IMR-90 (cell line): Measurements from ENCODE around the gene FRMPD4. TPM values are rescaled to one million over a fixed set of nuclear protein-coding genes. Genes with fewer than 3 reads are reported as not detected.

Experiments
- ATAC-seq: fragments of 200-7000 bp; cut with Tn5 transposase; 2 replicates; pipeline ENCODE4 v1.9.1; 2020; ENCODE audit warnings: low read depth, mild to moderate bottlenecking, moderate library complexity
- BruUV-seq: library from RNA; stranded (reverse); fragments of 400-500 nt; replicated peaks from 2 replicates; lab custom pipeline; 2021; lab: Mats Ljungman, UMichigan
- CTCF ChIA-PET: fragments of 300-600 bp; formaldehyde crosslinking; extraction: SDS; loops from one replicate; lab custom pipeline; 2021; ENCODE audit warnings: antibody characterized with exemption; lab: Yijun Ruan, JAX
- POLR2A ChIA-PET: fragments of 300-600 bp; sonication (Branson Sonifier 250); formaldehyde crosslinking; loops from one replicate; lab custom pipeline; 2022; ENCODE audit warnings: antibody characterized with exemption; ENCODE audit not compliant: unreplicated experiment; lab: Charles Lee
- DNase-seq: peaks from one replicate; pipeline ENCODE4 v3.0.0; 2013
- H2AFZ ChIP-seq: replicated peaks from 2 replicates; pipeline ENCODE3; 2013; ENCODE audit warnings: low read length, mild to moderate bottlenecking; ENCODE audit not compliant: poor library complexity
- H2AK5ac ChIP-seq: 2 replicates; pipeline ENCODE4 v1.6.1; 2013; ENCODE audit warnings: low read depth, low read length, inconsistent platforms
- H2AK9ac ChIP-seq: replicated peaks from 2 replicates; pipeline ENCODE3; 2013; ENCODE audit warnings: mild to moderate bottlenecking, low read depth, low read length, moderate library complexity; ENCODE audit not compliant: poor library complexity
- H2BK120ac ChIP-seq: 2 replicates; pipeline ENCODE4 v1.6.1; 2013; ENCODE audit warnings: low read depth, low read length, inconsistent platforms
- H2BK15ac ChIP-seq: 3 replicates; pipeline ENCODE4 v1.6.1; 2013; ENCODE audit warnings: low read depth, low read length, inconsistent platforms
- H2BK20ac ChIP-seq: 2 replicates; pipeline ENCODE4 v1.6.1; 2013; ENCODE audit warnings: low read depth, mild to moderate bottlenecking, inconsistent platforms, low read length, moderate library complexity
- H2BK5ac ChIP-seq: 2 replicates; pipeline ENCODE4 v1.6.1; 2013; ENCODE audit warnings: mild to moderate bottlenecking, low read depth, low read length, inconsistent platforms; ENCODE audit not compliant: poor library complexity, severe bottlenecking
- H3K14ac ChIP-seq: replicated peaks from 2 replicates; pipeline ENCODE4 v1.6.1; 2013; ENCODE audit warnings: low read depth, low read length, inconsistent platforms
- H3K18ac ChIP-seq: 2 replicates; pipeline ENCODE4 v1.6.1; 2013; ENCODE audit warnings: low read depth, low read length, control low read depth
- H3K23ac ChIP-seq: 2 replicates; pipeline ENCODE4 v1.6.1; 2013; ENCODE audit warnings: low read depth, low read length, inconsistent platforms
- H3K27ac ChIP-seq: 2 replicates; pipeline ENCODE4 v1.5.1; 2013; ENCODE audit warnings: mild to moderate bottlenecking, control low read depth, low read length; ENCODE audit not compliant: insufficient read depth
- H3K27me3 ChIP-seq: 2 replicates; pipeline ENCODE4 v1.6.1; 2013; ENCODE audit warnings: low read length; ENCODE audit not compliant: control insufficient read depth, insufficient read depth
- H3K36me3 ChIP-seq: 2 replicates; pipeline ENCODE4 v1.6.1; 2013; ENCODE audit warnings: low read length, mixed read lengths; ENCODE audit not compliant: control insufficient read depth, insufficient read depth
- H3K4ac ChIP-seq: 2 replicates; pipeline ENCODE4 v1.6.1; 2013; ENCODE audit warnings: low read depth, low read length, inconsistent platforms
- H3K4me1 ChIP-seq: 2 replicates; pipeline ENCODE4 v1.6.1; 2013; ENCODE audit warnings: low read length, mixed read lengths; ENCODE audit not compliant: control insufficient read depth, insufficient read depth
- H3K4me2 ChIP-seq: 2 replicates; pipeline ENCODE4 v1.6.1; 2013; ENCODE audit warnings: low read depth, mild to moderate bottlenecking, control low read depth, low read length, moderate library complexity
- H3K4me3 ChIP-seq: 2 replicates; pipeline ENCODE4 v1.5.1; 2013; ENCODE audit warnings: low read depth, mild to moderate bottlenecking, control low read depth, low read length, moderate library complexity; ENCODE audit not compliant: insufficient read depth
- H3K56ac ChIP-seq: 2 replicates; pipeline ENCODE4 v1.6.1; 2013; ENCODE audit warnings: low read length, inconsistent platforms; ENCODE audit not compliant: insufficient read depth; ENCODE audit errors: extremely low read depth
- H3K79me1 ChIP-seq, 2 experiments: 2 replicates each; pipeline ENCODE4 v1.6.1; 2013; ENCODE audit warnings: low read length in 2 of 2, inconsistent platforms in 1 of 2, low read depth in 1 of 2
- H3K9ac ChIP-seq: 2 replicates; pipeline ENCODE4 v1.6.1; 2013; ENCODE audit warnings: low read depth, low read length, control low read depth
- H3K9me1 ChIP-seq: 2 replicates; pipeline ENCODE4 v1.6.1; 2013; ENCODE audit warnings: low read length, inconsistent platforms; ENCODE audit not compliant: insufficient read depth
- H3K9me3 ChIP-seq: 2 replicates; pipeline ENCODE4 v1.6.1; 2013; ENCODE audit warnings: low read length; ENCODE audit not compliant: control insufficient read depth, insufficient read depth
- H4K20me1 ChIP-seq: 2 replicates; pipeline ENCODE4 v1.6.1; 2013; ENCODE audit warnings: low read length, inconsistent platforms; ENCODE audit not compliant: insufficient read depth
- H4K5ac ChIP-seq: 2 replicates; pipeline ENCODE4 v1.6.1; 2013; ENCODE audit warnings: mild to moderate bottlenecking, low read depth, low read length, control low read depth
- H4K8ac ChIP-seq, 2 experiments: 2 replicates each; pipeline ENCODE4 v1.6.1; 2013; ENCODE audit warnings: low read depth in 2 of 2, low read length in 2 of 2, control low read depth in 1 of 2, inconsistent platforms in 1 of 2
- H4K91ac ChIP-seq: 2 replicates; pipeline ENCODE4 v1.6.1; 2013; ENCODE audit warnings: low read depth, low read length, inconsistent platforms; ENCODE audit not compliant: insufficient read depth
- CEBPB ChIP-seq: IDR thresholded peaks from 2 replicates; pipeline ENCODE4 v1.6.1; 2012; ENCODE audit warnings: low read depth, low read length, improper control_type of control experiment
- CHD1 ChIP-seq: IDR thresholded peaks from 2 replicates; pipeline ENCODE4 v1.6.1; 2012; ENCODE audit warnings: low read depth, low read length, improper control_type of control experiment
- CTCF ChIP-seq: conservative IDR thresholded peaks from 2 replicates; pipeline ENCODE4 v1.5.1; 2012; ENCODE audit warnings: mild to moderate bottlenecking, low read depth, low read length, improper control_type of control experiment
- ELK1 ChIP-seq: fragments of 150-350 bp; IDR thresholded peaks from 2 replicates; pipeline ENCODE4 v1.6.1; 2016; ENCODE audit warnings: low read depth, mild to moderate bottlenecking, low read length, moderate library complexity, borderline replicate concordance
- FOS ChIP-seq: fragments of 150-350 bp; IDR thresholded peaks from 2 replicates; pipeline ENCODE4 v1.6.1; 2016; ENCODE audit warnings: low read depth, low read length
- MAFK ChIP-seq: IDR thresholded peaks from 2 replicates; pipeline ENCODE4 v1.6.1; 2012; ENCODE audit warnings: low read depth, low read length, improper control_type of control experiment
- MAZ ChIP-seq: IDR thresholded peaks from 2 replicates; pipeline ENCODE4 v1.6.1; 2012; ENCODE audit warnings: low read depth, mild to moderate bottlenecking, low read length, improper control_type of control experiment, moderate library complexity, borderline replicate concordance
- MXI1 ChIP-seq: IDR thresholded peaks from 2 replicates; pipeline ENCODE4 v1.6.1; 2012; ENCODE audit warnings: low read depth, mild to moderate bottlenecking, low read length, moderate library complexity, borderline replicate concordance
- NFE2L2 ChIP-seq: fragments of 150-350 bp; IDR thresholded peaks from 2 replicates; pipeline ENCODE4 v1.6.1; 2016; ENCODE audit warnings: low read depth, mild to moderate bottlenecking, low read length
- RAD21 ChIP-seq: IDR thresholded peaks from 2 replicates; pipeline ENCODE4 v1.6.1; 2012; ENCODE audit warnings: low read length, improper control_type of control experiment
- RCOR1 ChIP-seq: IDR thresholded peaks from 2 replicates; pipeline ENCODE4 v1.6.1; 2012; ENCODE audit warnings: mild to moderate bottlenecking, low read length, improper control_type of control experiment; ENCODE audit not compliant: insufficient replicate concordance
- RFX5 ChIP-seq: IDR thresholded peaks from 2 replicates; pipeline ENCODE4 v1.8.0; 2012; ENCODE audit warnings: low read depth, mild to moderate bottlenecking, low read length, moderate library complexity
- SMC3 ChIP-seq: fragments of 150-350 bp; IDR thresholded peaks from 2 replicates; pipeline ENCODE4 v1.6.1; 2016; ENCODE audit warnings: low read depth, mild to moderate bottlenecking, antibody characterized with exemption, low read length, moderate library complexity
- USF2 ChIP-seq: fragments of 150-350 bp; IDR thresholded peaks from 2 replicates; pipeline ENCODE4 v1.6.1; 2017; ENCODE audit warnings: mild to moderate bottlenecking, antibody characterized with exemption, low read length, low read depth
- dilution Hi-C: fragments of 300-500 bp; cut with HindIII; formaldehyde crosslinking; loops from one replicate; pipeline ENCODE4 v1.14.3; 2018; ENCODE audit warnings: low sequenced_read_pairs; ENCODE audit not compliant: unreplicated experiment
- in situ Hi-C: fragments of 300-500 bp; cut with MboI; formaldehyde crosslinking; loops from 3 replicates; pipeline ENCODE4 v1.14.3; 2019; ENCODE audit warnings: low sequenced_read_pairs, inconsistent platforms, mixed read lengths
- intact Hi-C: fragments of 100-400 bp; cut with micrococcal nuclease; formaldehyde crosslinking; loops from 2 replicates; pipeline ENCODE4 v1.10.0; 2022
- polyA plus RNA-seq, 3 experiments: library from polyadenylated mRNA; depleted of rRNA; stranded (reverse); fragments of >200 nt; gene quantifications; 2 replicates each; pipeline ENCODE4 v1.2.3, GENCODE V29; 2012; ENCODE audit warnings: low replicate concordance in 1 of 3
- total RNA-seq: library from RNA; depleted of rRNA; stranded (reverse); fragments of >200 nt; gene quantifications from 2 replicates; pipeline ENCODE4 v1.2.3, GENCODE V29; 2012

The FRMPD4 gene
- total and polyA plus RNA-seq, 2 of the 4 experiments (the other 2 are of a cell fraction) = 0.53 to 1.1 TPM

- H3K23ac ChIP-seq = no peak overlapping the region
- H2BK20ac ChIP-seq = no peak overlapping the region
- no peak overlapping the region for H2BK15ac ChIP-seq
- H3K27ac ChIP-seq = no peak overlapping the region
- BruUV-seq = no TSS peak
- H2AK5ac ChIP-seq = no peak overlapping the region
- no peak overlapping the region for H2AFZ ChIP-seq
- H3K4ac ChIP-seq = no peak overlapping the region
- no peak overlapping the region for H2BK120ac ChIP-seq
- H3K14ac ChIP-seq = no peak overlapping the region
- intact Hi-C loops = no loop called here
- CTCF ChIA-PET = interaction anchor here (0.6 kb wide), 1 partner anchor 46 kb away, joined by 3 read pairs; no protein-coding TSS in a partner anchor
- H3K9ac ChIP-seq = no peak overlapping the region
- H3K4me3 ChIP-seq = no peak overlapping the region
- H3K4me2 ChIP-seq = no peak overlapping the region
- H3K9me3 ChIP-seq = no peaks in the 10 kb centered on the region; the same call in 1 of the 2 replicates
- H4K20me1 ChIP-seq = no peaks in the 10 kb centered on the region
- DNase-seq = no peak
- no peak overlapping the region for H2BK5ac ChIP-seq
- no peaks in the 10 kb centered on the region for H3K4me1 ChIP-seq
- POLR2A ChIA-PET = no interaction called here
- H3K18ac ChIP-seq = no peak overlapping the region
- no peak overlapping the region for H4K91ac ChIP-seq
- no peaks in the 10 kb centered on the region for H3K79me1 ChIP-seq
- H2AK9ac ChIP-seq = no peak overlapping the region
- TF ChIP-seq FOS (no peak), ELK1 (no peak), CEBPB (no peak), CTCF (no peak), RFX5 (no peak), CHD1 (no peak), USF2 (no peak), MAZ (no peak), NFE2L2 (no peak), RAD21 (no peak), RCOR1 (no peak), SMC3 (no peak), MXI1 (no peak), MAFK (no peak)
- no peak overlapping the region for H3K56ac ChIP-seq
- dilution Hi-C loops = no loop called here
- no peaks in the 10 kb centered on the region for H3K9me1 ChIP-seq
- no peak overlapping the region for H4K5ac ChIP-seq
- no peaks in the 10 kb centered on the region for H3K36me3 ChIP-seq
- no peak overlapping the region for H4K8ac ChIP-seq
- no peaks in the 10 kb centered on the region for H3K27me3 ChIP-seq
- no peak for ATAC-seq
- in situ Hi-C loops = no loop called here
Measured at GRCh38 chrX:12488220-12488619, 349.9 kb downstream of the FRMPD4 start.
